SK-N-MC (cell line): ENCODE measurements around the gene CCDC34.

Source experiments
- EZH2 ChIP-seq: fragments of 200-600 bp; sonication (generic); IDR thresholded peaks from one replicate; pipeline ENCODE4 v1.6.1; 2017; ENCODE audit warnings: antibody characterized with exemption
- FOXP2 ChIP-seq: optimal IDR thresholded peaks from 2 replicates; pipeline ENCODE3; 2011; ENCODE audit warnings: mild to moderate bottlenecking, moderate library complexity; ENCODE audit not compliant: insufficient read depth; ENCODE audit errors: extremely low read length, control extremely low read depth
- POLR2AphosphoS5 ChIP-seq: IDR thresholded peaks from 2 replicates; pipeline ENCODE4 v1.6.1; 2012; ENCODE audit warnings: mild to moderate bottlenecking, low read depth, low read length, borderline replicate concordance

GRCh38 chr11:27309046-27309445 lies 54.0 kb downstream of the CCDC34 start:
- TF ChIP-seq FOXP2 (no peak), POLR2AphosphoS5 (no peak), EZH2 (no peak)
